H1 (cell line): ENCODE results near the gene LCN2. TPM values are rescaled to one million over a fixed set of nuclear protein-coding genes. Genes with fewer than 3 reads are reported as not detected.
"Not testable (repeated sequence)": the region's sequence is repeated elsewhere in the genome, so short reads cannot be mapped to it uniquely, and the experiment has no call there.

Experiments used
- CTCF ChIA-PET: fragments of 300-600 bp; sonication (Branson Sonifier 250); formaldehyde crosslinking; loops from one replicate; lab custom pipeline; 2021; ENCODE audit not compliant: partially characterized antibody; lab: Charles Lee
- POLR2A ChIA-PET: fragments of 300-600 bp; sonication (Branson Sonifier 250); formaldehyde crosslinking; loops from one replicate; lab custom pipeline; 2021; ENCODE audit warnings: inconsistent platforms; ENCODE audit not compliant: partially characterized antibody; lab: Charles Lee
- DNase-seq, 2 experiments: peaks; one replicate each; pipeline versions ENCODE4 v3.0.0 to v3.0.0-alpha.2; 2010 to 2022; ENCODE audit warnings: low spot score in 2 of 2, low read depth in 1 of 2, mixed read lengths in 1 of 2
- FAIRE-seq: peaks from 2 replicates; lab custom pipeline; 2011; peaks lifted over from hg19 to GRCh38; lab: Jason Lieb, UNC
- H2AFZ ChIP-seq: 2 replicates; pipeline ENCODE4 v1.8.1; 2012; ENCODE audit warnings: low read length, inconsistent platforms
- H2AK5ac ChIP-seq: 2 replicates; pipeline ENCODE4 v1.6.1; 2013; ENCODE audit warnings: low read depth, low read length
- H2BK120ac ChIP-seq: replicated peaks from 2 replicates; pipeline ENCODE3; 2013; ENCODE audit warnings: low read depth, low read length, inconsistent platforms
- H2BK12ac ChIP-seq: 2 replicates; pipeline ENCODE4 v1.6.1; 2013; ENCODE audit warnings: low read depth, low read length
- H2BK15ac ChIP-seq: 2 replicates; pipeline ENCODE4 v1.6.1; 2013; ENCODE audit warnings: low read length
- H2BK20ac ChIP-seq: 2 replicates; pipeline ENCODE4 v1.6.1; 2013; ENCODE audit warnings: low read length
- H2BK5ac ChIP-seq: 2 replicates; pipeline ENCODE4 v1.6.1; 2013; ENCODE audit warnings: low read depth, low read length
- H3K14ac ChIP-seq: 2 replicates; pipeline ENCODE4 v1.6.1; 2013; ENCODE audit warnings: inconsistent platforms; ENCODE audit not compliant: insufficient read length
- H3K18ac ChIP-seq: 2 replicates; pipeline ENCODE4 v1.6.1; 2013; ENCODE audit warnings: low read length; ENCODE audit errors: extremely low read depth
- H3K23ac ChIP-seq: 2 replicates; pipeline ENCODE4 v1.6.1; 2013; ENCODE audit warnings: inconsistent platforms; ENCODE audit not compliant: insufficient read length
- H3K23me2 ChIP-seq: 2 replicates; pipeline ENCODE4 v1.6.1; 2013; ENCODE audit warnings: low read depth, low read length
- H3K27ac ChIP-seq: 2 replicates; pipeline ENCODE4 v1.6.1; 2011; ENCODE audit warnings: low read depth, low read length, inconsistent platforms
- H3K27me3 ChIP-seq, 4 experiments: replicated peaks in 1 of 4; 1 replicate in 1 of 4; 2 replicates in 3 of 4; pipeline versions ENCODE4 v1.6.1 to v1.8.1; 2011 to 2013; ENCODE audit warnings: low read length in 3 of 4, mild to moderate bottlenecking in 3 of 4, inconsistent platforms in 2 of 4, mixed read lengths in 2 of 4, moderate library complexity in 1 of 4; ENCODE audit not compliant: control insufficient read depth in 3 of 4, insufficient read depth in 3 of 4; ENCODE audit errors: extremely low read depth in 1 of 4
- H3K36me3 ChIP-seq, 4 experiments: 2 replicates each; pipeline versions ENCODE4 v1.6.1 to v1.8.1; 2011 to 2013; ENCODE audit warnings: mild to moderate bottlenecking in 4 of 4, low read length in 3 of 4, moderate library complexity in 2 of 4, control low read depth in 1 of 4, inconsistent platforms in 1 of 4; ENCODE audit not compliant: insufficient read depth in 4 of 4, control insufficient read depth in 2 of 4
- H3K4ac ChIP-seq: replicated peaks from 2 replicates; pipeline ENCODE3; 2013; ENCODE audit warnings: low read length, low read depth, mixed read lengths, inconsistent platforms; ENCODE audit not compliant: insufficient read length
- H3K4me1 ChIP-seq, 4 experiments: replicated peaks in 1 of 4; 1 replicate in 1 of 4; 2 replicates in 3 of 4; pipeline versions ENCODE4 v1.6.1 to v1.8.1; 2011 to 2013; ENCODE audit warnings: low read length in 3 of 4, inconsistent platforms in 2 of 4, mixed read lengths in 1 of 4; ENCODE audit not compliant: insufficient read depth in 4 of 4, control insufficient read depth in 3 of 4
- H3K4me2 ChIP-seq, 2 experiments: 2 replicates each; pipeline versions ENCODE4 v1.6.1 to v1.8.1; 2011 to 2013; ENCODE audit warnings: low read depth in 2 of 2, low read length in 2 of 2, control low read depth in 1 of 2, inconsistent platforms in 1 of 2, mild to moderate bottlenecking in 1 of 2; ENCODE audit not compliant: insufficient read depth in 1 of 2
- H3K4me3 ChIP-seq, 4 experiments: fragments of 200-600, 300-600 bp in 1 of 4; sonication (generic), shearing (Covaris generic), sonication (Bioruptor Twin) in 1 of 4; 2 replicates each; pipeline versions ENCODE4 v1.5.1 to v1.8.1; 2011 to 2016; ENCODE audit warnings: low read length in 4 of 4, low read depth in 3 of 4, control low read depth in 2 of 4, inconsistent platforms in 2 of 4, mild to moderate bottlenecking in 2 of 4, mixed read lengths in 1 of 4, moderate library complexity in 1 of 4; ENCODE audit not compliant: insufficient read depth in 2 of 4; ENCODE audit errors: extremely low read depth in 1 of 4
- H3K56ac ChIP-seq: replicated peaks from 2 replicates; pipeline ENCODE3; 2013; ENCODE audit warnings: low read depth, mild to moderate bottlenecking, mixed read lengths, low read length, inconsistent platforms; ENCODE audit not compliant: insufficient read length
- H3K79me1 ChIP-seq: 2 replicates; pipeline ENCODE4 v1.6.1; 2013; ENCODE audit warnings: low read depth, low read length, control low read depth
- H3K79me2 ChIP-seq, 2 experiments: 2 replicates each; pipeline versions ENCODE4 v1.6.1 to v1.8.1; 2012 to 2013; ENCODE audit warnings: low read length in 2 of 2, mild to moderate bottlenecking in 2 of 2, inconsistent platforms in 1 of 2; ENCODE audit not compliant: insufficient read depth in 2 of 2, control insufficient read depth in 1 of 2
- H3K9ac ChIP-seq, 4 experiments: replicated peaks in 1 of 4; 1 replicate in 1 of 4; 2 replicates in 3 of 4; pipeline versions ENCODE4 v1.6.1 to v1.8.1; 2011 to 2013; ENCODE audit warnings: low read depth in 3 of 4, low read length in 3 of 4, control low read depth in 2 of 4, mild to moderate bottlenecking in 2 of 4, moderate library complexity in 2 of 4, inconsistent platforms in 1 of 4; ENCODE audit errors: extremely low read depth in 1 of 4
- H3K9me3 ChIP-seq, 2 experiments: 2 replicates each; pipeline versions ENCODE4 v1.6.1 to v1.8.1; 2012 to 2013; ENCODE audit warnings: mild to moderate bottlenecking in 2 of 2, moderate library complexity in 2 of 2, control low read depth in 1 of 2, inconsistent platforms in 1 of 2, low read depth in 1 of 2, low read length in 1 of 2, mixed read lengths in 1 of 2; ENCODE audit not compliant: insufficient read depth in 2 of 2
- H4K20me1 ChIP-seq, 2 experiments: replicated peaks in 1 of 2; 2 replicates each; pipeline versions ENCODE3 to v1.8.1; 2011 to 2013; ENCODE audit warnings: inconsistent platforms in 2 of 2, low read length in 2 of 2, mild to moderate bottlenecking in 1 of 2; ENCODE audit not compliant: insufficient read depth in 2 of 2, control insufficient read depth in 1 of 2
- H4K5ac ChIP-seq: 2 replicates; pipeline ENCODE4 v1.6.1; 2013; ENCODE audit warnings: low read length, low read depth, mixed read lengths, inconsistent platforms; ENCODE audit not compliant: insufficient read length
- H4K8ac ChIP-seq: 2 replicates; pipeline ENCODE4 v1.8.0; 2013; ENCODE audit warnings: mild to moderate bottlenecking, moderate library complexity, low read length, inconsistent platforms; ENCODE audit not compliant: insufficient read depth; ENCODE audit errors: extremely low read depth
- H4K91ac ChIP-seq: replicated peaks from 2 replicates; pipeline ENCODE3; 2013; ENCODE audit warnings: low read length, mixed read lengths, inconsistent platforms; ENCODE audit not compliant: insufficient read length
- WGBS, 2 experiments: shearing (Covaris generic) in 1 of 2; methylation state at CpG; one replicate each; pipeline versions ENCODE4 v1.1.6 to v1.1.7; 2013 to 2015; ENCODE audit warnings: low lambda C conversion rate in 2 of 2, mixed read lengths in 2 of 2, inconsistent platforms in 1 of 2, low coverage in 1 of 2, missing lambda C conversion rate in 1 of 2; ENCODE audit not compliant: insufficient replicate concordance in 2 of 2, insufficient coverage in 1 of 2, insufficient read length in 1 of 2; ENCODE audit errors: extremely low coverage in 1 of 2, missing lambda C conversion rate in 1 of 2; 5-methylcytosine and 5-hydroxymethylcytosine counted together
- polyA plus RNA-seq, 7 experiments: library from polyadenylated mRNA; depleted of rRNA in 3 of 7; stranded (reverse) in 5 of 7; unstranded in 2 of 7; fragments of >200 nt in 5 of 7; fragments of 200-250 nt in 2 of 7; gene quantifications; 1 replicate in 5 of 7; 2 replicates in 1 of 7; 4 replicates in 1 of 7; pipeline versions ENCODE4 v1.2.1 to v1.2.3, GENCODE V29; 2011 to 2013; ENCODE audit warnings: missing spikeins in 2 of 7, mixed read lengths in 2 of 7
- total RNA-seq: library from RNA; stranded (reverse); fragmentation: NEBNext Ultra II Directional; extraction: Animal tissue kit (Norgen Biotek cat#: 25700); gene quantifications from 2 replicates; pipeline ENCODE4 v1.2.1, GENCODE V29; 2021

Gene LCN2
- total and polyA plus RNA-seq, 2 of the 8 experiments (the other 6 are each of a cell fraction or from before 2014, with no cell fraction given), result 1.1 to 1.6 TPM

GRCh38 chr9:128132139-128132538 lies 17.1 kb upstream of the LCN2 start:
- CTCF ChIA-PET, result interaction anchor here (0.9 to 9.9 kb wide), 4 partner anchors 11 to 189 kb away, joined by 3 to 74 read pairs (median 6); partner anchors contain the start of gene LCN2
- H2BK20ac ChIP-seq, H3K9me3 ChIP-seq, H2BK15ac ChIP-seq, H2BK12ac ChIP-seq, H3K27ac ChIP-seq, DNase-seq, H3K56ac ChIP-seq, H3K4ac ChIP-seq, H4K20me1 ChIP-seq, H3K14ac ChIP-seq, H3K27me3 ChIP-seq, H3K79me1 ChIP-seq, POLR2A ChIA-PET, H2BK120ac ChIP-seq, H4K8ac ChIP-seq, H4K91ac ChIP-seq, H4K5ac ChIP-seq, H2AFZ ChIP-seq, H2BK5ac ChIP-seq, H3K23me2 ChIP-seq, H3K4me1 ChIP-seq, H3K18ac ChIP-seq, FAIRE-seq, H2AK5ac ChIP-seq, H3K9ac ChIP-seq, H3K36me3 ChIP-seq, H3K79me2 ChIP-seq, H3K4me3 ChIP-seq, H3K4me2 ChIP-seq, H3K23ac ChIP-seq: not testable (repeated sequence)
- WGBS, 2 experiments, result 92% methylated on average over 8 of the region's 8 CpGs; no CpG with 5 or more reads in 1 of the 2 experiments

GRCh38 chr9:128135561-128135960 lies 13.7 kb upstream of the LCN2 start:
- H3K23ac ChIP-seq, DNase-seq, H2BK5ac ChIP-seq, H2AFZ ChIP-seq, H2BK15ac ChIP-seq, H3K36me3 ChIP-seq, H4K5ac ChIP-seq, H2BK120ac ChIP-seq, H4K91ac ChIP-seq, H2AK5ac ChIP-seq, H2BK20ac ChIP-seq, H3K9ac ChIP-seq, H3K9me3 ChIP-seq, H3K4ac ChIP-seq, H3K4me1 ChIP-seq, H3K27ac ChIP-seq, H3K18ac ChIP-seq, H4K20me1 ChIP-seq, H3K79me1 ChIP-seq, H3K4me3 ChIP-seq, H3K14ac ChIP-seq, H3K23me2 ChIP-seq, H3K4me2 ChIP-seq, H2BK12ac ChIP-seq, CTCF ChIA-PET, H3K27me3 ChIP-seq, H3K56ac ChIP-seq, POLR2A ChIA-PET, H3K79me2 ChIP-seq, H4K8ac ChIP-seq: not testable (repeated sequence)
- WGBS, 2 experiments, result 88% methylated on average over 8 of the region's 8 CpGs; no CpG with 5 or more reads in 1 of the 2 experiments
- peak; percentile 19 for FAIRE-seq
